Coronary artery (tissue), 2 donors: ENCODE measurements around the gene CHPF.

ENCODE experiments used
- DNase-seq: peaks from one replicate; pipeline ENCODE4 v3.0.0-alpha.2; 2017; ENCODE audit warnings: low spot score
- H3K27ac ChIP-seq, 2 donors: fragments of 200-600 bp; sonication (generic); one replicate each; pipeline ENCODE4 v1.5.1; 2016 to 2019
- H3K4me3 ChIP-seq: fragments of 200-600 bp; sonication (generic); 2 replicates; pipeline ENCODE4 v1.5.1; 2016; ENCODE audit warnings: mild to moderate bottlenecking, moderate library complexity
- TF ChIP-seq, protein P1 (sequence below): fragments of 200-600 bp; sonication (generic); IDR thresholded peaks from one replicate; pipeline ENCODE4 v1.5.1; 2019; ENCODE audit warnings: antibody characterized with exemption

The CHPF gene

DNA sequence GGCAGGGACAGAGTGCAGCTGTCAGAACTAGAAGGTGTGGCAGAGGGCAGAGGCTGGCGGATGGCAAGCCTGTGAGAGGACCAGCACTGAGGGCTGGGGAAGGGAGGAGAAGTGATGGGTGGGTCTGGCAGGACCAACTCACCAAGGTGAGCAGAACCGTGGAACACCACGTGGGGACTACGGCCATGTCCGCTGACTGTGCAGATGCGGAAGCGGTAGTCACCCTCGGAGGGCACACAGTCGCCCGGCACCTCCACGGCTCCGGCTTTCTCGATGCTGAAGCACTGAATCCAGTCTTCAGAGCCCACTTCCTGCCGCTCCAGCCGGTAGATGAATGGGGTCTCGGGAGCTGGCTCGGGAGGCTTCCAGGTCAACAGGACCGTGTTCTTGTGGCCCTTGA, 23.5 kb upstream of the CHPF start:
- TF ChIP-seq, protein P1, sequence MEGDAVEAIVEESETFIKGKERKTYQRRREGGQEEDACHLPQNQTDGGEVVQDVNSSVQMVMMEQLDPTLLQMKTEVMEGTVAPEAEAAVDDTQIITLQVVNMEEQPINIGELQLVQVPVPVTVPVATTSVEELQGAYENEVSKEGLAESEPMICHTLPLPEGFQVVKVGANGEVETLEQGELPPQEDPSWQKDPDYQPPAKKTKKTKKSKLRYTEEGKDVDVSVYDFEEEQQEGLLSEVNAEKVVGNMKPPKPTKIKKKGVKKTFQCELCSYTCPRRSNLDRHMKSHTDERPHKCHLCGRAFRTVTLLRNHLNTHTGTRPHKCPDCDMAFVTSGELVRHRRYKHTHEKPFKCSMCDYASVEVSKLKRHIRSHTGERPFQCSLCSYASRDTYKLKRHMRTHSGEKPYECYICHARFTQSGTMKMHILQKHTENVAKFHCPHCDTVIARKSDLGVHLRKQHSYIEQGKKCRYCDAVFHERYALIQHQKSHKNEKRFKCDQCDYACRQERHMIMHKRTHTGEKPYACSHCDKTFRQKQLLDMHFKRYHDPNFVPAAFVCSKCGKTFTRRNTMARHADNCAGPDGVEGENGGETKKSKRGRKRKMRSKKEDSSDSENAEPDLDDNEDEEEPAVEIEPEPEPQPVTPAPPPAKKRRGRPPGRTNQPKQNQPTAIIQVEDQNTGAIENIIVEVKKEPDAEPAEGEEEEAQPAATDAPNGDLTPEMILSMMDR: no peak
- Histone ChIP-seq H3K4me3 (no peak overlapping the region), H3K27ac (no peak overlapping the region)
- no peak for DNase-seq

DNA sequence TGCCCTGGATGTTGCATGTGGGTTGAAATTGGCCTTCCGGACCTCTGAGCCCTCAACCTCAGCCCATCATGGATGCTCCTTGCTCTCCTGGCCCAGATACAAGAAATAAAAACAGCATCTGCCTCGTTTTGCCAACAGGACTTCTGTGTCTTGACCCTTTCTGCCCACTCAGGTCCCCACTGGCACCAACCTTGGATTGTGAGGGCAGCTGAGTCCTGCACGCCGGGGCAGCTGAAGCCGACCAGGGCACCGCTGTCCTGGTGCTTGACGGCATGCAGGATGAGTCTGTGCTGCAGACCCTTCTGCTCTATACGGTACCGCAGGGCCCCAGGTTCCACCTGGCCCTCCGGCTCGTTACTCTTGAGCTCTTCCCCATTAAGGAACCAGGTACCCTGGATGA, 23.0 kb upstream of the CHPF start:
- H3K27ac ChIP-seq: no peak overlapping the region
- DNase-seq: no peak
- TF ChIP-seq, protein P1: no peak
- H3K4me3 ChIP-seq: no peak overlapping the region

DNA sequence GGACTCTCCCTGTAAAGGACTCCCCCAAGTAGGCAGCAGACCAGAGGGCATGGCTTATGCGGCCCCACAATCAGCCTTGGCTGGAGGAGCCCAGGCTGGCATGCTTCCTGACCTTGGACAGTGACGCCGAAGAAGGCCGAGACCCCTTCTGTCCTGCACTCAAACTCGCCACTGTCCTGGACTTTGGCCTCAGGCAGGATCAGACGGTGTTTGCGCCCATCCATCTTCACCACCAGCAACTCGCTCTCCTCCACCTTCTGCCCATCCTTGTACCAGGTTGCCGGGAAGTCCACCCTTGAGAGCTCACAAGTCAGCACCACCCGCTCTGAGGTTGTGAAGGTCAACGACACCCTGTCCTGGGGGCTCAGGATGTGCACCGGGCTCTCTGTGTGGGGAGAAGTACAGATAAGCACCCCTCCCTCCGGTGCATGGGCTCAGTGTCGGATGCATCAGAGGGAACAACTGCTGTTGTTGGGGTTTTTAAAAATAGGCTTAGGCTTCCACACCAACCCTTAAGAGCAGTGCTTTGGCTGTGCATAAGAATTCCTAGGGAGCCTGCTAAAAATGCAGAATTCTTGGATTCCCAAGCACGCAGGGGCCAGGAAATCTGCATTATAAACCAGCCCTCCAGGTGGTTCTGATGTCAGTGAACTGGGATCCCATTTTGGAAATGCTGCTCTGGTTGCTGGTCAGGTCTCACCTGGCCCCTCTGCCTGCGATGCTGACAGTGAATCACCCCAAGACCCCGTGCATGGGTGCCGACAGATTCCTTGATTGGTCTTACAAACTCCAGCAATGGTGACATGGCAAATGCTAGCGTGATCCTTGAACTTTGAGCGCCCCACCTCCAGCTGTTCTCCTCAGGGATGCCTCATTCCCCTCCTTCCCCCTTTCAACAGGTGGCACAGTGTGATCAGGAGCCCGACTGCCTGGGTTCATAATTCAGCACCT, 21.8 kb upstream of the CHPF start:
- Histone ChIP-seq H3K4me3 (no peak overlapping the region), H3K27ac (no peak overlapping the region)
- DNase-seq: no peak
- TF ChIP-seq, protein P1: no peak

DNA sequence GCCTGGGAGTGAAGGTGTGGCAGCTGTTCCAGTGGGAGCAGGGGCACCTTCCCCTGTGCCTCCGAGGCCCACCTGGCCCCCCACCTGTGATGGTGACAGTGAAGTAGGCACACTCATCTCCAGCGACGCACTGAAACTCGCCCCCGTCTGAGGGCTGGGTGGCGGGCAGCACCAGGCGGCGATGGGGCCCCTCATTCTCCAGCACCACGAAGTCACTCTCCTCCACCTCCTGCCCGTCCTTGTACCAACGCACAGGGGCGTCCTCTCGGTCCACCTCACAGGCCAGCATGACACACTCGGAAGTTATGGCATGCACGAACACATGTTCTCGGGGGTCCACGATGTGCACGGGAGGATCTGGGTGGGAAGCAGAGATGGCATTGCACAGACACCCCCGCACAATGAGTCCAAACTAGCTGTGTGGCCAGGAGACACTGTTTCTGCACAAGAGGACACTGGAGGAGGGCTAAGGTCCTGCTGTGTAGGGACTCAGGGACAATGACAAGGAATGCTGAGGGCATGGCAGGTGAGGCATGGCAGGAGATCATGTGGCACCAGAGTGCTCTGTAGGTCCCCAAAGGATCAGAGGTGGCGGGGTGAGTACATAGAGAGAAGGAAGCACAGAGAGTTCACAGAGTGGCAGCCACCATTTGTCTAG, 19.8 kb upstream of the CHPF start:
- TF ChIP-seq, protein P1: no peak
- H3K27ac ChIP-seq: no peak overlapping the region
- DNase-seq: no peak
- no peak overlapping the region for H3K4me3 ChIP-seq

DNA sequence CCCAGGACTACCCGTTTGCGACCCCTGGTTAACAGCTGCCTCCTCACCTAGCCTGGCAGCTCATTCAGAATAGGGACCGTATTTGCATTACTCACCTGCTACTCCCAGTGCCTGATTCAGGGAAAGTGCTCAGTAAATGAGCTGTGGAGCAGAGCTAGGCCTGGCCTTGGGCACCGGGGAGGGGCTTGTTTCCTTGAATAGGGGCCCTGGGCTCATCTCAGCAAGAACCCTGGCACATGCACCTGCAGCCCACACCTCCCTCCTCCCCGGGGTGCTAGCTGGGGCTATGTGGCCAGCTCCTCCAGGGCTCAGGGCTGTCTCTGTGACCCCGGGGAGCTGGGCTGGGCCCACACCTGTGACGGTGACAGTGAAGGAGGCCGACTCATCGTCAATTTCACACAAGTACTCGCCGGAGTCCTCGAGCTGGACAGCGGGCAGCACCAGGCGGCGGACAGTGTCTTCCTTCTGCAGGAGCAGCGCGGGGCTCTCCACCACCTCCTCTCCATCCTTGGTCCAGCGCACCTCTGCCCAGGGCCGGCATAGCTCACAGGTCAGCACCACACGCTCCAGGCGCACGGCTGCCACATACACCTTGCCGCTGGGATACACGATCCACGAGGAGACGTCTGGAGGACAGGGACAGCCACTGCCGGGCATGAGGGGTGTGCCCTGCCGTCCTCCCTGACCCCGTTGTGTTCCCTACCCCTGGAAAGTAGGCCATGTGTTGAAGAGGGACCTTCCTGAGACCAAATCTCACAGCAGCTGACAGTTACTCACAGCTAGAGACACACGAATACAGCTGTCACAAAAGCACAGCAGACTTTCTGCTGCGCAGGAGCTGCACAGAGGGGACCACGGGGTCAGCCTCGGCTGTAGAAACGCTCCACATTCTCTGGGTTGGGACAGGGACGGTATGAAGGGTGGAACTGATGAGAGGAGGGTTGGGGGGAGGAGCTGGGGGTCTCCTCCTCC, 18.7 kb upstream of the CHPF start:
- Histone ChIP-seq H3K27ac (no peak overlapping the region), H3K4me3 (no peak overlapping the region)
- peak; percentile 69 for DNase-seq
- TF ChIP-seq, protein P1: no peak

DNA sequence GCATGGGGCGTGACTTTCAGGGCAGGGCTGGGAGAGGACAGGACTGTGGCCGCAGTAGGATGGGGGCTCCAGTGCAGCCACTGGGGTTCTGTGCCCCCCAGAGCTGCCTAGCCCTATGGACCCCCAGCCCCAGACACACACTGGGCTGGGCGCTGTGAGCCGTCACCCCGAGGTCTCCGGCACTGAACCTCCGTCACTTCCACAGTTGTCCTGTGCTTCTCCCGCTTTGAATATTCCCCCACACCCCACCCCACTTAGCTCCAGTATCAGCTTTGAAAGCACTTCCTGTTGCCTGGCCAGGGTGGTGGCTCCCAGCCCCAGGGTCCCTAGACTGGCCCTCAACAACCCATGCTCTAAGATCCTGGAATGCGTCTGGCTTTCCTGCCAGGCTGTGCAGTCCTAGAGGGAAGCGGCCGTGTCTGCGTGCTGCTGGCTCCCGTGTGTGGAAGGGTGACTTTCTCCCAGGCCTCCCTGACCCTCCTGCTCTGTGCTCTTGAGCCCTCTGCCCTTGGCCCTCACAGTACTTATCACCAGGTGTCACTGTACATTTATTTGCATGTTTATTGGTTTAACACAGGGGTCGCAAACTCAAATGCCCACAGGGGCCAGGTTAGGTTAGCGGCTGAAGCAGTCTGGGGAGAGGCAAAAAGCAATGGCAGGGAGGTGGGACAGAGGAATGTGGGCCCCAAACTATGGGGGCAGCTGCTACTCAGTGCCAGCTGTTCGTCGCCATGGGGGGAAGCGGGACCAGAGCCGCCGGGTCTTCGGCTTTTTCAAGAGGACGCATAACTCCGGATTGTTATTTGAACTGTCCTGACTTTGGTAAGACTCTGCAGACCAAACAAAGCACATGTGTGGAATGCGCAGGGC, 17.8 kb upstream of the CHPF start:
- TF ChIP-seq, protein P1: no peak
- Histone ChIP-seq H3K27ac (no peak overlapping the region), H3K4me3 (no peak overlapping the region)
- DNase-seq: peak; percentile 50
